Activated CD4-positive, alpha-beta T cell treated with anti-CD3 and anti-CD28 coated beads for 36 hours (primary cell): Measurements from ENCODE around the gene PCDH1. TPM values are rescaled to one million over a fixed set of nuclear protein-coding genes. Genes with fewer than 3 reads are reported as not detected.
A peak's percentile ranks its signal among the peaks of the same experiment; 100 is the strongest.
"Not testable (repeated sequence)": the region's sequence is repeated elsewhere in the genome, so short reads cannot be mapped to it uniquely, and the experiment has no call there.

Source experiments
- ATAC-seq: fragments of 200-7000 bp; cut with Tn5 transposase; one replicate; pipeline ENCODE4 v1.10.0; 2021; ENCODE audit warnings: mild to moderate bottlenecking, moderate library complexity
- CTCF ChIA-PET: fragments of 350-600 bp; sonication (Branson Sonifier 250); formaldehyde crosslinking; loops from one replicate; lab custom pipeline; 2021; ENCODE audit warnings: antibody characterized with exemption; lab: Charles Lee
- POLR2A ChIA-PET: fragments of 350-600 bp; sonication (Branson Sonifier 250); formaldehyde crosslinking; loops from one replicate; lab custom pipeline; 2021; ENCODE audit warnings: antibody characterized with exemption, inconsistent platforms; lab: Charles Lee
- DNase-seq: peaks from one replicate; pipeline ENCODE4 v3.0.0-alpha.2; 2020
- H3K27ac Mint-ChIP-seq: one replicate; pipeline ENCODE4 v1.8.0; 2021; ENCODE audit warnings: mixed read lengths
- H3K27me3 Mint-ChIP-seq: one replicate; pipeline ENCODE4 v1.8.0; 2021; ENCODE audit warnings: mixed read lengths
- H3K36me3 Mint-ChIP-seq: one replicate; pipeline ENCODE4 v1.8.0; 2021; ENCODE audit warnings: low read depth, mixed read lengths
- H3K4me1 Mint-ChIP-seq: one replicate; pipeline ENCODE4 v1.8.0; 2021; ENCODE audit warnings: mixed read lengths
- H3K4me3 Mint-ChIP-seq: one replicate; pipeline ENCODE4 v1.8.0; 2021; ENCODE audit warnings: mild to moderate bottlenecking, moderate library complexity, mixed read lengths
- H3K9me3 Mint-ChIP-seq: one replicate; pipeline ENCODE4 v1.8.0; 2021; ENCODE audit warnings: low read depth, mixed read lengths
- intact Hi-C, 2 experiments: fragments of 100-400 bp; cut with DNase I in 1 of 2; cut with micrococcal nuclease in 1 of 2; formaldehyde crosslinking; loops; one replicate each; pipeline versions ENCODE4 v1.14.2 to v1.15.1; 2022 to 2024; cut with DNase I, micrococcal nuclease
- total RNA-seq, 2 experiments: library from RNA; stranded (reverse); gene quantifications; one replicate each; pipeline ENCODE4 v1.2.3, GENCODE V29; 2021

The PCDH1 gene
- not detected for total RNA-seq

- no peaks in the 10 kb centered on the region for H3K9me3 Mint-ChIP-seq
- H3K27ac Mint-ChIP-seq, result no peak within 1 kb of the TSS
- ATAC-seq, result peak; percentile 31
- POLR2A ChIA-PET, result interaction anchor here (0.6 to 1.6 kb wide), 3 partner anchors 46 to 185 kb away, joined by 3 read pairs; no protein-coding TSS in a partner anchor
- H3K27me3 Mint-ChIP-seq, result peaks cover 65% of the 10 kb centered on the region
- no peaks in the 10 kb centered on the region for H3K36me3 Mint-ChIP-seq
- intact Hi-C loops, result loop anchor here in 1 of 2 experiments (2.0 to 5.0 kb wide), 2 partner anchors 67 to 89 kb away; partner anchors contain the start of gene RNF14
- H3K4me1 Mint-ChIP-seq, result peaks cover 19% of the 10 kb centered on the region
- CTCF ChIA-PET, result interaction anchor here (0.8 to 7.6 kb wide), 29 partner anchors 15 to 561 kb away, joined by 3 to 114 read pairs (median 5); partner anchors contain the start of genes ARAP3, HDAC3, PCDH12 and RELL2
- H3K4me3 Mint-ChIP-seq, result peak within 1 kb of the TSS; percentile 59
- DNase-seq, result peak; percentile 50
Observed at GRCh38 chr5:141878186-141878710, at the start of gene PCDH1. Gene PCDH1 (minus strand): TSS chr5:141878410. CDS start chr5:141878262, 148 bp downstream.

- ATAC-seq (no peak), DNase-seq (no peak)
- no peak overlapping the region for H3K4me3 Mint-ChIP-seq
- intact Hi-C loops, result loop anchor here in 1 of 2 experiments (10.0 kb wide), 1 partner anchor 602 kb away; the partner anchor contains the start of gene TAF7
- ChIA-PET POLR2A (no interaction called here), CTCF (interaction anchor here (1.1 kb wide), 1 partner anchor 34 kb away, joined by 5 read pairs; no protein-coding TSS in a partner anchor)
- H3K4me1 Mint-ChIP-seq, result peaks cover 16% of the 10 kb centered on the region
- H3K27me3 Mint-ChIP-seq, result no peaks in the 10 kb centered on the region
- no peaks in the 10 kb centered on the region for H3K9me3 Mint-ChIP-seq
- peaks cover 36% of the 10 kb centered on the region for H3K36me3 Mint-ChIP-seq
- H3K27ac Mint-ChIP-seq, result no peak overlapping the region
Observed at GRCh38 chr5:141926434-141926833, 48.2 kb upstream of the PCDH1 start.

GRCh38 chr5:141923448-141924313 lies 45.5 kb upstream of the PCDH1 start, which contains the start of gene DELE1:
Gene DELE1 (plus strand): TSS chr5:141923871. CDS start chr5:141923942, 71 bp downstream.
- peak; percentile 96 for DNase-seq
- CTCF ChIA-PET, result interaction anchor here (0.7 to 3.0 kb wide), 17 partner anchors 18 to 445 kb away, joined by 3 to 18 read pairs (median 4); partner anchors contain the start of genes DIAPH1, PCDH12 and RNF14
- peaks cover 16% of the 10 kb centered on the region for H3K4me1 Mint-ChIP-seq
- H3K27ac Mint-ChIP-seq, result peak within 1 kb of the TSS; percentile 96
- intact Hi-C loops, result loop anchor here (1.0 to 10.0 kb wide), 12 partner anchors 37 to 599 kb away; partner anchors contain the start of genes RNF14 (in 2 of the 2), DIAPH1 (in 1 of the 2), FCHSD1 (in 1 of the 2) and HDAC3 (in 1 of the 2)
- H3K9me3 Mint-ChIP-seq, result no peaks in the 10 kb centered on the region
- POLR2A ChIA-PET, result interaction anchor here (0.6 to 1.6 kb wide), 10 partner anchors 17 to 287 kb away, joined by 3 to 8 read pairs (median 4); partner anchors contain the start of genes HDAC3, RELL2 and RNF14
- peaks cover 17% of the 10 kb centered on the region for H3K36me3 Mint-ChIP-seq
- H3K4me3 Mint-ChIP-seq, result peak within 1 kb of the TSS; percentile 90
- H3K27me3 Mint-ChIP-seq, result no peaks in the 10 kb centered on the region
- ATAC-seq, result peak; percentile 94

GRCh38 chr5:141922827-141923447 lies 44.7 kb upstream of the PCDH1 start:
- peak overlapping the region; percentile 96 for H3K27ac Mint-ChIP-seq
- ATAC-seq (peak; percentile 2), DNase-seq (peak; percentile 51)
- peaks cover 12% of the 10 kb centered on the region for H3K36me3 Mint-ChIP-seq
- H3K4me1 Mint-ChIP-seq, result peaks cover 16% of the 10 kb centered on the region
- H3K4me3 Mint-ChIP-seq, result peak overlapping the region; percentile 90
- intact Hi-C loops, result loop anchor here (1.0 to 10.0 kb wide), 7 partner anchors 46 to 598 kb away; partner anchors contain the start of genes RNF14 (in 2 of the 2), DIAPH1 (in 1 of the 2), NDFIP1 (in 1 of the 2) and TAF7 (in 1 of the 2)
- not testable (repeated sequence) for H3K27me3 Mint-ChIP-seq, H3K9me3 Mint-ChIP-seq
- POLR2A ChIA-PET, result interaction anchor here (0.6 to 1.6 kb wide), 8 partner anchors 38 to 286 kb away, joined by 3 to 8 read pairs (median 4); partner anchors contain the start of genes HDAC3, RELL2 and RNF14
- CTCF ChIA-PET, result interaction anchor here (0.7 to 3.0 kb wide), 13 partner anchors 19 to 445 kb away, joined by 3 to 18 read pairs (median 3); partner anchors contain the start of gene RNF14

- Mint-ChIP-seq H3K27me3 (no peaks in the 10 kb centered on the region), H3K36me3 (peaks cover 10% of the 10 kb centered on the region), H3K9me3 (no peaks in the 10 kb centered on the region), H3K4me1 (peaks cover 12% of the 10 kb centered on the region), H3K4me3 (no peak overlapping the region), H3K27ac (no peak overlapping the region)
- ATAC-seq, result no peak
- intact Hi-C loops, result loop anchor here in 1 of 2 experiments (5.0 to 10.0 kb wide), 4 partner anchors 87 to 596 kb away; partner anchors contain the start of genes DIAPH1, NDFIP1 and TAF7
- CTCF ChIA-PET, result interaction anchor here (0.8 to 1.0 kb wide), 3 partner anchors 32 to 42 kb away, joined by 3 to 4 read pairs (median 4); partner anchors contain the start of gene PCDH1
- no peak for DNase-seq
- POLR2A ChIA-PET, result interaction anchor here (0.6 kb wide), 1 partner anchor 10 kb away, joined by 4 read pairs; no protein-coding TSS in a partner anchor
Observed at GRCh38 chr5:141920771-141921170, 42.6 kb upstream of the PCDH1 start.

- intact Hi-C loops, result loop anchor here in 1 of 2 experiments (5.0 to 10.0 kb wide), 4 partner anchors 88 to 595 kb away; partner anchors contain the start of genes DIAPH1, NDFIP1 and TAF7
- peaks cover 5% of the 10 kb centered on the region for H3K4me1 Mint-ChIP-seq
- ATAC-seq (no peak), DNase-seq (no peak)
- no peak overlapping the region for H3K27ac Mint-ChIP-seq
- H3K4me3 Mint-ChIP-seq, result no peak overlapping the region
- peaks cover 9% of the 10 kb centered on the region for H3K27me3 Mint-ChIP-seq
- no peaks in the 10 kb centered on the region for H3K9me3 Mint-ChIP-seq
- CTCF ChIA-PET, result interaction anchor here (0.6 to 1.1 kb wide), 4 partner anchors 11 to 254 kb away, joined by 3 to 5 read pairs (median 3); no protein-coding TSS in a partner anchor
- POLR2A ChIA-PET, result no interaction called here
- peaks cover 5% of the 10 kb centered on the region for H3K36me3 Mint-ChIP-seq
Observed at GRCh38 chr5:141919218-141920119, 41.3 kb upstream of the PCDH1 start.

GRCh38 chr5:141917760-141918159 lies 39.5 kb upstream of the PCDH1 start:
- DNase-seq, result no peak
- intact Hi-C loops, result no loop called here
- POLR2A ChIA-PET, result no interaction called here
- no peak overlapping the region for H3K27ac Mint-ChIP-seq
- peaks cover 8% of the 10 kb centered on the region for H3K4me1 Mint-ChIP-seq
- no peak for ATAC-seq
- CTCF ChIA-PET, result interaction anchor here (0.6 to 3.5 kb wide), 7 partner anchors 39 to 591 kb away, joined by 3 to 21 read pairs (median 4); partner anchors contain the start of genes PCDH1 and PCDH12
- H3K9me3 Mint-ChIP-seq, result no peaks in the 10 kb centered on the region
- no peak overlapping the region for H3K4me3 Mint-ChIP-seq
- H3K36me3 Mint-ChIP-seq, result no peaks in the 10 kb centered on the region
- H3K27me3 Mint-ChIP-seq, result peaks cover 21% of the 10 kb centered on the region

- ChIA-PET POLR2A (interaction anchor here (0.6 kb wide), 1 partner anchor 57 kb away, joined by 3 read pairs; no protein-coding TSS in a partner anchor), CTCF (interaction anchor here (0.6 to 3.5 kb wide), 11 partner anchors 10 to 428 kb away, joined by 3 to 21 read pairs (median 3); partner anchors contain the start of genes PCDH1 and PCDH12)
- Mint-ChIP-seq H3K27me3 (peaks cover 25% of the 10 kb centered on the region), H3K27ac (no peak overlapping the region), H3K4me1 (peaks cover 8% of the 10 kb centered on the region), H3K9me3 (no peaks in the 10 kb centered on the region), H3K36me3 (no peaks in the 10 kb centered on the region), H3K4me3 (no peak overlapping the region)
- intact Hi-C loops, result no loop called here
- no peak for DNase-seq
- ATAC-seq, result no peak
Observed at GRCh38 chr5:141916522-141916921, 38.3 kb upstream of the PCDH1 start.

- Mint-ChIP-seq H3K4me1 (peaks cover 8% of the 10 kb centered on the region), H3K9me3 (no peaks in the 10 kb centered on the region), H3K4me3 (no peak overlapping the region), H3K27me3 (peaks cover 25% of the 10 kb centered on the region), H3K36me3 (no peaks in the 10 kb centered on the region), H3K27ac (no peak overlapping the region)
- DNase-seq (no peak), ATAC-seq (no peak)
- CTCF ChIA-PET, result interaction anchor here (0.6 to 3.5 kb wide), 10 partner anchors 9 to 429 kb away, joined by 3 to 21 read pairs (median 3); partner anchors contain the start of gene PCDH1
- intact Hi-C loops, result loop anchor here in 1 of 2 experiments (2.0 kb wide), 1 partner anchor 223 kb away; no protein-coding TSS in a partner anchor
- POLR2A ChIA-PET, result no interaction called here
Observed at GRCh38 chr5:141915881-141916336, 37.7 kb upstream of the PCDH1 start.
